B cell (primary cell): ENCODE data around the gene GHRL. TPM values are rescaled to one million over a fixed set of nuclear protein-coding genes. Genes with fewer than 3 reads are reported as not detected.

Source experiments
- ATAC-seq: fragments of 200-7000 bp; cut with Tn5 transposase; one replicate; pipeline ENCODE4 v1.10.0; 2021; ENCODE audit warnings: low read depth, mild to moderate bottlenecking, moderate number of reproducible peaks, moderate library complexity
- CTCF ChIA-PET: fragments of 350-600 bp; sonication (Branson Sonifier 250); formaldehyde crosslinking; loops from one replicate; lab custom pipeline; 2021; ENCODE audit warnings: antibody characterized with exemption, inconsistent platforms; lab: Charles Lee
- POLR2A ChIA-PET: fragments of 350-600 bp; sonication (Branson Sonifier 250); formaldehyde crosslinking; loops from one replicate; lab custom pipeline; 2021; ENCODE audit warnings: antibody characterized with exemption; lab: Charles Lee
- DNase-seq: peaks from one replicate; pipeline ENCODE4 v3.0.0; 2013
- H2AFZ ChIP-seq: 2 replicates; pipeline ENCODE4 v1.6.1; 2012; ENCODE audit warnings: mild to moderate bottlenecking, low read depth, low read length; ENCODE audit not compliant: insufficient read depth, poor library complexity, severe bottlenecking
- H3K27ac ChIP-seq, 2 donors: 1 replicate in 1 of 2; 2 replicates in 1 of 2; pipeline ENCODE4 v1.5.1; 2012 to 2013; ENCODE audit warnings: low read length in 2 of 2, mild to moderate bottlenecking in 2 of 2, moderate library complexity in 1 of 2
- H3K27me3 ChIP-seq, 4 experiments: fragments of 200-600 bp in 1 of 4; sonication (generic) in 1 of 4; replicated peaks in 1 of 4; 1 replicate in 2 of 4; 2 replicates in 2 of 4; pipeline versions ENCODE4 v1.6.1 to v1.7.0; 2013 to 2016; ENCODE audit warnings: low read length in 3 of 4, mild to moderate bottlenecking in 2 of 4, mixed read lengths in 1 of 4, moderate library complexity in 1 of 4; ENCODE audit not compliant: insufficient read depth in 4 of 4, control insufficient read depth in 3 of 4; ENCODE audit errors: control extremely low read depth in 1 of 4
- H3K36me3 ChIP-seq, 2 experiments: replicated peaks in 1 of 2; 1 replicate in 1 of 2; 2 replicates in 1 of 2; pipeline versions ENCODE4 v1.6.1 to v1.7.1; 2013; ENCODE audit warnings: low read length in 1 of 2; ENCODE audit not compliant: insufficient read depth in 2 of 2, control insufficient read depth in 1 of 2; ENCODE audit errors: control extremely low read depth in 1 of 2, extremely low read depth in 1 of 2
- H3K4me1 ChIP-seq, 2 donors: fragments of 200-600 bp in 1 of 2; sonication (generic) in 1 of 2; 1 replicate in 1 of 2; 2 replicates in 1 of 2; pipeline versions ENCODE4 v1.5.1 to v1.6.1; 2013 to 2017; ENCODE audit warnings: low read length in 2 of 2; ENCODE audit not compliant: control insufficient read depth in 2 of 2, insufficient read depth in 2 of 2
- H3K4me2 ChIP-seq: replicated peaks from 2 replicates; pipeline ENCODE3; 2012; ENCODE audit warnings: mild to moderate bottlenecking, low read depth, low read length; ENCODE audit not compliant: poor library complexity, severe bottlenecking
- H3K4me3 ChIP-seq, 5 experiments: fragments of 200-600 bp in 1 of 5; sonication (generic) in 1 of 5; 1 replicate in 3 of 5; 2 replicates in 2 of 5; pipeline versions ENCODE4 v1.5.1 to v1.7.0; 2011 to 2016; ENCODE audit warnings: low read length in 4 of 5, mild to moderate bottlenecking in 4 of 5, low read depth in 2 of 5, control low read depth in 1 of 5, moderate library complexity in 1 of 5; ENCODE audit not compliant: insufficient read depth in 1 of 5; ENCODE audit errors: control extremely low read depth in 1 of 5, extremely low read depth in 1 of 5
- H3K79me2 ChIP-seq: fragments of 200-600 bp; sonication (generic); one replicate; pipeline ENCODE4 v1.6.0; 2016; ENCODE audit warnings: low read length; ENCODE audit not compliant: control insufficient read depth, insufficient read depth
- H3K9ac ChIP-seq: fragments of 200-600 bp; sonication (generic); 2 replicates; pipeline ENCODE4 v1.6.1; 2017; ENCODE audit warnings: mild to moderate bottlenecking, low read length, moderate library complexity
- H3K9me3 ChIP-seq, 3 donors: one replicate each; pipeline versions ENCODE4 v1.6.1 to v1.7.1; 2013; ENCODE audit warnings: low read length in 2 of 3; ENCODE audit not compliant: control insufficient read depth in 2 of 3, insufficient read depth in 1 of 3; ENCODE audit errors: control extremely low read depth in 1 of 3
- H4K20me1 ChIP-seq: 2 replicates; pipeline ENCODE4 v1.6.0; 2012; ENCODE audit warnings: mild to moderate bottlenecking, low read length; ENCODE audit not compliant: insufficient read depth, control insufficient read depth, poor library complexity, severe bottlenecking
- H3K27ac Mint-ChIP-seq: one replicate; pipeline ENCODE4 v1.8.0; 2021; ENCODE audit warnings: mixed read lengths
- H3K27me3 Mint-ChIP-seq: one replicate; pipeline ENCODE4 v1.8.0; 2021; ENCODE audit warnings: mixed read lengths
- H3K4me1 Mint-ChIP-seq: one replicate; pipeline ENCODE4 v1.8.0; 2021; ENCODE audit warnings: mixed read lengths
- H3K4me3 Mint-ChIP-seq: one replicate; pipeline ENCODE4 v1.8.0; 2021; ENCODE audit warnings: mixed read lengths
- H3K9me3 Mint-ChIP-seq: one replicate; pipeline ENCODE4 v1.8.0; 2022; ENCODE audit warnings: mixed read lengths; ENCODE audit not compliant: insufficient read depth
- EZH2 ChIP-seq: IDR thresholded peaks from 2 replicates; pipeline ENCODE4 v1.6.1; 2012; ENCODE audit warnings: borderline replicate concordance, low read depth, mild to moderate bottlenecking, moderate library complexity, low read length; ENCODE audit not compliant: insufficient read depth, poor library complexity, severe bottlenecking
- WGBS: methylation state at CpG from one replicate; pipeline ENCODE4 v1.1.5; 2013; ENCODE audit warnings: missing lambda C conversion rate; ENCODE audit not compliant: insufficient coverage; 5-methylcytosine and 5-hydroxymethylcytosine counted together
- intact Hi-C: fragments of 100-400 bp; cut with micrococcal nuclease; formaldehyde crosslinking; loops from one replicate; pipeline ENCODE4 v1.10.0; 2022
- polyA plus RNA-seq: library from polyadenylated mRNA; depleted of rRNA; stranded (reverse); fragments of >200 nt; gene quantifications from 2 replicates; pipeline ENCODE4 v1.2.3, GENCODE V29; 2012
- total RNA-seq, 2 donors: library from RNA; stranded (reverse); fragments of 120-200 nt in 1 of 2; gene quantifications; 1 replicate in 1 of 2; 2 replicates in 1 of 2; pipeline versions ENCODE4 v1.2.3 to v1.2.4, GENCODE V29; 2013 to 2022
- TF ChIP-seq, protein P1 (sequence below): fragments of 200-600 bp; IDR thresholded peaks from one replicate; pipeline ENCODE4 v1.8.0; 2022; ENCODE audit warnings: antibody characterized with exemption, mild to moderate bottlenecking

Gene GHRL
- total and polyA plus RNA-seq, 2 donors (not counting 1 experiment from before 2014, with no cell fraction given) = 2.8 to 3.0 TPM

DNA sequence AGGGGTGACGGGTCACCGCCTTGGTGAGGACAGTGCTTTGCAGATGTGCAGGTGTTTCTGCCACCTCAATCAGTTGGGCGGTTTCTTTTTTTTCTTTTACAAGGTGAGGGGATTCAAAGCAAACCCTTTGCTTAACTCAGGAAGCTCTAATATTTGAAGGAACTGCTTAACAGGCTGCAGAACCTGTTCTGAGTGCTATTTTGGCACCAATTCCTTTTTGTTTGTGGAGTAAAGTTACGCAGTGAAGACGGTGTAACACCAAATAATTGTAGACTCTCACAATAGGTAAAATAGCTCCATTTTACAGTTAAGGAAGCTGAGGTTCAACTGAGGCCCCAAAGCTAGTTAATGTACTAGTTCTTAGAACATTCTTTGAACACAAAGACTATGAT, 6.6 kb downstream of the GHRL start:
- no peaks in the 10 kb centered on the region for H3K27me3 Mint-ChIP-seq
- H4K20me1 ChIP-seq = no peaks in the 10 kb centered on the region
- no peak overlapping the region for H3K9ac ChIP-seq
- H3K27ac Mint-ChIP-seq = no peak overlapping the region
- H2AFZ ChIP-seq = no peak overlapping the region
- no peaks in the 10 kb centered on the region for H3K79me2 ChIP-seq
- H3K9me3 Mint-ChIP-seq = no peaks in the 10 kb centered on the region
- H3K9me3 ChIP-seq = no peaks in the 10 kb centered on the region
- POLR2A ChIA-PET = no interaction called here
- no peak overlapping the region for H3K4me2 ChIP-seq
- TF ChIP-seq, protein P1, sequence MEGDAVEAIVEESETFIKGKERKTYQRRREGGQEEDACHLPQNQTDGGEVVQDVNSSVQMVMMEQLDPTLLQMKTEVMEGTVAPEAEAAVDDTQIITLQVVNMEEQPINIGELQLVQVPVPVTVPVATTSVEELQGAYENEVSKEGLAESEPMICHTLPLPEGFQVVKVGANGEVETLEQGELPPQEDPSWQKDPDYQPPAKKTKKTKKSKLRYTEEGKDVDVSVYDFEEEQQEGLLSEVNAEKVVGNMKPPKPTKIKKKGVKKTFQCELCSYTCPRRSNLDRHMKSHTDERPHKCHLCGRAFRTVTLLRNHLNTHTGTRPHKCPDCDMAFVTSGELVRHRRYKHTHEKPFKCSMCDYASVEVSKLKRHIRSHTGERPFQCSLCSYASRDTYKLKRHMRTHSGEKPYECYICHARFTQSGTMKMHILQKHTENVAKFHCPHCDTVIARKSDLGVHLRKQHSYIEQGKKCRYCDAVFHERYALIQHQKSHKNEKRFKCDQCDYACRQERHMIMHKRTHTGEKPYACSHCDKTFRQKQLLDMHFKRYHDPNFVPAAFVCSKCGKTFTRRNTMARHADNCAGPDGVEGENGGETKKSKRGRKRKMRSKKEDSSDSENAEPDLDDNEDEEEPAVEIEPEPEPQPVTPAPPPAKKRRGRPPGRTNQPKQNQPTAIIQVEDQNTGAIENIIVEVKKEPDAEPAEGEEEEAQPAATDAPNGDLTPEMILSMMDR = no peak
- TF ChIP-seq EZH2 = no peak
- WGBS = 100% methylated on average over 2 of the region's 5 CpGs
- H3K4me3 ChIP-seq = no peak overlapping the region
- H3K4me1 Mint-ChIP-seq = peaks cover 11% of the 10 kb centered on the region
- peaks cover 0 to 32% of the 10 kb centered on the region in 2 experiments for H3K36me3 ChIP-seq
- H3K27ac ChIP-seq = no peak overlapping the region
- H3K4me3 Mint-ChIP-seq = no peak overlapping the region
- no peak for DNase-seq
- H3K27me3 ChIP-seq = no peaks in the 10 kb centered on the region
- ATAC-seq = no peak
- CTCF ChIA-PET = no interaction called here
- peaks cover 0 to 14% of the 10 kb centered on the region in 2 donors for H3K4me1 ChIP-seq
- intact Hi-C loops = no loop called here

DNA sequence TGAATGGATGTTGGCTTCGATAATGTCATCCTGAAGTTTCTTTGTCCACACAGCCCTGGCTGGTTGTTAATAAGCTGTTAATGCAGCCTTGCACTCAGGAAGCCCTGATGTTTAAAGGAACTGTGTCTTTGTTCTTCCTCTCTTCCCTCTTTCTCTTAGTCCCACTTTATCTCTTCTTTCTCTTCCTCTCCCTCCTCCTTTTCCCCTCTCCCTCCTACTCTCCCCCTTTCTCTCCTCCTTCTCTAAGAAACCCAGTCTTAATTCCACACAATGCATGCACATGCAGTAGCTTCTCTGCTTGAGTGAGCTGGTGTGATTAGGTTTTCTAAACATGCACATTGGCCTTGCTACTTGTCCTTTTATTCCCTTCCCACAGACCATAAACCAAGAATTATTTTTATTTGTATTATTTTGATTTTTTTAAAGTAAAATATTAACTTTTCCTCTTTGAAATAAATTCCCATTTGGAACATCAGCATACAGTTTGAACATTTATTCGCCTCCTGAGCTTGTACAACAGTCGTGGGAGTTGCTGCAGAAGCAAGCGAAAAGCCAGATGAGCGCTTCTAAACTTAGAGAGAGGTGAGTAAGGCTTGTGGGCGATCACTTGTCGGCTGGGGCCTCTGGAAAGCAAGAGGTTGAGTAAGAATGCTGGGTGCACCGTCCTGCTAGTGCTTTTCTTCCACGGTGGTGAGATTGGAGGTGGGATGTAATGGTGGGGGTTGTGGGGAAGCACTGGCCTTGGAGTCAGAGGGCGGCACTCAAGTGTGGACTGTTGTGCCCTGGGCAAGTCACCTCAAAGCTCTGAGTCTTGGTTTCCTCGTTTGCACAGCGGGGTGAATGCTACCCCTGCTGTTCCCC, 7.2 kb downstream of the GHRL start:
- Mint-ChIP-seq H3K27ac (no peak overlapping the region), H3K9me3 (no peaks in the 10 kb centered on the region), H3K27me3 (no peaks in the 10 kb centered on the region), H3K4me1 (peaks cover 11% of the 10 kb centered on the region), H3K4me3 (no peak overlapping the region)
- Histone ChIP-seq H3K27me3 (no peaks in the 10 kb centered on the region), H3K36me3 (peaks cover 0 to 38% of the 10 kb centered on the region in 2 experiments), H3K4me2 (no peak overlapping the region), H3K27ac (no peak overlapping the region), H3K9me3 (no peaks in the 10 kb centered on the region), H3K9ac (no peak overlapping the region), H2AFZ (no peak overlapping the region), H4K20me1 (no peaks in the 10 kb centered on the region), H3K4me1 (peaks cover 0 to 14% of the 10 kb centered on the region in 2 donors), H3K79me2 (no peaks in the 10 kb centered on the region), H3K4me3 (no peak overlapping the region)
- TF ChIP-seq EZH2 = no peak
- TF ChIP-seq, protein P1 = no peak
- ChIA-PET CTCF (interaction anchor here (0.6 kb wide), 1 partner anchor 360 kb away, joined by 3 read pairs; no protein-coding TSS in a partner anchor), POLR2A (no interaction called here)
- intact Hi-C loops = no loop called here
- DNase-seq = no peak
- 95% methylated on average over 8 of the region's 12 CpGs for WGBS
- no peak for ATAC-seq
